WERI-Rb-1 (cell line): ENCODE results near the gene SLC22A31.

ENCODE experiments used
- DNase-seq: peaks from one replicate; pipeline ENCODE4 v3.0.0-alpha.2; 2020
- H3K27ac ChIP-seq: fragments of 250-450 bp; sonication (Bioruptor Pico); 2 replicates; pipeline ENCODE4 v1.5.1; 2020; ENCODE audit warnings: mild to moderate bottlenecking, moderate library complexity
- H3K27me3 ChIP-seq: fragments of 250-450 bp; sonication (Bioruptor Pico); 2 replicates; pipeline ENCODE4 v1.5.1; 2021; ENCODE audit warnings: mild to moderate bottlenecking, low read depth, moderate library complexity; ENCODE audit not compliant: insufficient read depth, severe bottlenecking
- H3K36me3 ChIP-seq: fragments of 250-450 bp; sonication (Bioruptor Pico); 2 replicates; pipeline ENCODE4 v1.5.1; 2020; ENCODE audit warnings: mild to moderate bottlenecking, moderate library complexity
- H3K4me3 ChIP-seq: 2 replicates; pipeline ENCODE4 v1.5.1; 2011; ENCODE audit warnings: low read depth, mild to moderate bottlenecking, control low read depth, low read length
- H3K9me3 ChIP-seq: fragments of 250-450 bp; sonication (Bioruptor Pico); 2 replicates; pipeline ENCODE4 v1.5.1; 2021; ENCODE audit warnings: mild to moderate bottlenecking, moderate library complexity; ENCODE audit not compliant: severe bottlenecking
- TF ChIP-seq, protein P1 (sequence below): IDR thresholded peaks from 2 replicates; pipeline ENCODE4 v1.5.1; 2011; ENCODE audit warnings: low read depth, mild to moderate bottlenecking, control low read depth, inconsistent platforms, low read length

SLC22A31 gene

DNA sequence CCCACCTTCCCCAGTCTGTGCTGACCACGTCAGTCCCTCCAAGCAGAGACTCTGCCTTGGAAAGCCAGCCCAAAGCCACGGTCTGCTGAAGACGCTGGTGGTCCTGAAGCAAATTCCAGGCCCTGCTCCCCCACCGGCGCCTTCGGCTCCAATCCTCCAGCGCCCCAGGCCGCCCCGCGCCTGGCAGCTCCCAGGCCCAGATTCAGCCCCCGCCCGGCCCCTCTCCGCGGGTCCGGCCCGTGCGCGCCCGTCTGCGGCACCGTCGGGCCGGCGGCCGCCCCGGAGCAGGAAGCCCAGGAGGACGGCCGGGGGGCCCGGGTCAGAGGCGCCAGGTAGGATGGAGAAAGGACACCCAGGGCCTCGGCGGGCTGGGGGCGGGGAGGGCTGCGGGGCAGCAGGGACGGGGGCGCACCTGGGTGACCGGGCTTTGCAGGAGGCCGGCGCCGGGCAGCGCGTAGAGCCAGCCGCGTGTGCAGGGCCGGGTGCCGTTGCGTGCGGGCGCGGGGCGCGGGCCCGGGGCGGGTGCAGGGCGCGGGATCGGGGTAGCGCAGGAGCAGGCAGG lies 594 bp upstream of the SLC22A31 start:
- TF ChIP-seq, protein P1, sequence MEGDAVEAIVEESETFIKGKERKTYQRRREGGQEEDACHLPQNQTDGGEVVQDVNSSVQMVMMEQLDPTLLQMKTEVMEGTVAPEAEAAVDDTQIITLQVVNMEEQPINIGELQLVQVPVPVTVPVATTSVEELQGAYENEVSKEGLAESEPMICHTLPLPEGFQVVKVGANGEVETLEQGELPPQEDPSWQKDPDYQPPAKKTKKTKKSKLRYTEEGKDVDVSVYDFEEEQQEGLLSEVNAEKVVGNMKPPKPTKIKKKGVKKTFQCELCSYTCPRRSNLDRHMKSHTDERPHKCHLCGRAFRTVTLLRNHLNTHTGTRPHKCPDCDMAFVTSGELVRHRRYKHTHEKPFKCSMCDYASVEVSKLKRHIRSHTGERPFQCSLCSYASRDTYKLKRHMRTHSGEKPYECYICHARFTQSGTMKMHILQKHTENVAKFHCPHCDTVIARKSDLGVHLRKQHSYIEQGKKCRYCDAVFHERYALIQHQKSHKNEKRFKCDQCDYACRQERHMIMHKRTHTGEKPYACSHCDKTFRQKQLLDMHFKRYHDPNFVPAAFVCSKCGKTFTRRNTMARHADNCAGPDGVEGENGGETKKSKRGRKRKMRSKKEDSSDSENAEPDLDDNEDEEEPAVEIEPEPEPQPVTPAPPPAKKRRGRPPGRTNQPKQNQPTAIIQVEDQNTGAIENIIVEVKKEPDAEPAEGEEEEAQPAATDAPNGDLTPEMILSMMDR = no peak
- Histone ChIP-seq H3K36me3 (no peaks in the 10 kb centered on the region), H3K27me3 (no peaks in the 10 kb centered on the region), H3K9me3 (no peaks in the 10 kb centered on the region), H3K4me3 (no peak overlapping the region; the same call in 1 of the 2 replicates), H3K27ac (no peak overlapping the region)
- DNase-seq = no peak

- H3K4me3 ChIP-seq = no peak overlapping the region
- H3K27me3 ChIP-seq = no peaks in the 10 kb centered on the region
These were observed 855 bp downstream of the SLC22A31 start for GRCh38 chr16:89199241-89200123.

DNA sequence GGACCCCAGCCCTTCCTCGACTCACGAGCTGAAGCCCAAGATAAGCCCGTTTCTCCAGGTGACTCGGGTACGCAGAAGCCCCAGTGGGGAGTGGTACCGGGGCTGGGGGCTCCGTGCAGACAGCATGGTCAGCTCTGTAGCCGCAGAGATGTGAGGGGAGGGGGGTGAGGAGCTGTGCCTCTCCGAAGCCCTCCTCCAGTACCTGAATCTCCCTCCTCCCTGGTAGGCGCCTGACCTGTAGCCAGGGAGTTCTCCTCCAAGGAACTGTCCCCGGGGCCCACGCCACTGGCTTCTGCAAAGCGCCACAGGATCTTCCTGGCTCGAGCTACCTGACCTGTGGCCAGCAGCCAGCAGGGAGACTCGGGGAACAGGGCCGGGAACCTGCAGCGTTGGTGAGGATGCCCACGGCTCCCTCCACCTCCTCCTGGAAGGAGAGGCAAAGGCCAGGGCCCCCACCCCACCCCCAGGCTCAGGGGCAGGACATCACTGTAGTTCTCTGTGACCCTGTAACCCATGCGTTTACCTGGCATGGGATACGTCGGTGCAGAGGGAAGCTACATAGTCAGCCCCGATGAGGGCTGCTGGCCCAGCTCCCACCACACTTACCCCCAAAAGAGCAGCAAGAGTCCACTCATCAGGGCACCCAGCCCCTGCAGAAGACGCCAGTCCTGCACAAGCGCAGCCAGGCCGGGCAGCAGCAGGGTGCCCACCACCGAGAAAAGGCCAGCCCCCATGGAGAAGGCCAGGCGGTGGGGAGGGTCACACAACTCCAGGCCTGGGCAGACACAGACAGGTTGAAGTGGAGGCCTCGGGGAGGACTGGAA lies 1.7 kb downstream of the SLC22A31 start:
- Histone ChIP-seq H3K9me3 (no peaks in the 10 kb centered on the region), H3K27me3 (no peaks in the 10 kb centered on the region), H3K4me3 (no peak overlapping the region), H3K36me3 (no peaks in the 10 kb centered on the region), H3K27ac (no peak overlapping the region)
- DNase-seq = no peak
- TF ChIP-seq, protein P1 = no peak

More at GRCh38 chr16:89199241-89200123, 855 bp downstream of the SLC22A31 start:
- H3K36me3 ChIP-seq = no peaks in the 10 kb centered on the region
- no peaks in the 10 kb centered on the region for H3K9me3 ChIP-seq
- no peak overlapping the region for H3K27ac ChIP-seq
- DNase-seq = no peak
- TF ChIP-seq, protein P1 = no peak

DNA sequence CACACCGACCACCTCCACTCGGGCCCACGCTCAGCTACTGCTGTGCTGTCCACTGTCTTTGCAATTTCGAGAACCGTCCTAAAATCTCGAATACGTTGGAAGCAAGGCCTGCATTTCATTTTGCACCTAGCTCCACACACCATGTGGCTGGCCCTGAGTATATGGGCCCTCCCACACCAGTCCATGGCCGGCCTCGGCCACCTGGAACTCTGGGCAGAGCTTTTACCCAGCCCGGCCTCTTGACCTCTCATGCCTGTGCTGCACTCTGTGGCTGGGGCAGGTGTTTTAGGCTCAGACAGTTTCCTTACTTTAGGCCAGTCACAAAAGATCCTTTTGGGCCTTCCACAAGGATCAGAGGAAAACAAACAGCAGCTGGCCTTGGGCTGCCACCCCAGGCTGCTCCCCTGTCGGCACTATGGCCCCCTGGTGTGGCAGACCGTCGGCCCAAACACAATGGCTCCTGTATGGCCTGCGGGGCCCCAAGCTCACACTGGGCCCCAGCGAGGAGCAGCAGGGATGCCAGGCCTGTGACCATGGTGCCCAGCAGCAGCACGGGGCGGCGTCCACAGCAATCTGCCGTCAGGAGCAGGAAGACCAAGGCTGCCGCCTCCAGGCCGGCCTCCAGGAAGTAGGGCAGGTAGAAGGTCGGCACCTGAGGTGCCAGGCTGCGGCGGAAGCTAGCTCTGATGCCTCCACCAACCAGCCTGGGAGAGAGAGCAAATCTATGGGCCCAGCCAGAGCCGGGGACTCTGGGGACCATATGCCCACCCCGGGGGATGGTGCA lies 2.5 kb downstream of the SLC22A31 start:
- Histone ChIP-seq H3K9me3 (no peaks in the 10 kb centered on the region), H3K36me3 (no peaks in the 10 kb centered on the region), H3K27ac (no peak overlapping the region), H3K4me3 (no peak overlapping the region), H3K27me3 (no peaks in the 10 kb centered on the region)
- TF ChIP-seq, protein P1 = no peak
- no peak for DNase-seq

GRCh38 chr16:89197033-89197632 lies 3.2 kb downstream of the SLC22A31 start:
- Histone ChIP-seq H3K4me3 (no peak overlapping the region), H3K36me3 (no peaks in the 10 kb centered on the region), H3K27ac (no peak overlapping the region), H3K9me3 (no peaks in the 10 kb centered on the region), H3K27me3 (no peaks in the 10 kb centered on the region)
- TF ChIP-seq, protein P1 = no peak
- no peak for DNase-seq
